PFSK-1 (cell line): ENCODE results near the gene PDE4B.

Experiments
- FOXP2 ChIP-seq: optimal IDR thresholded peaks from 2 replicates; pipeline ENCODE3; 2011; ENCODE audit warnings: borderline replicate concordance, control low read depth, inconsistent platforms; ENCODE audit not compliant: insufficient read depth; ENCODE audit errors: extremely low read length, extremely low read depth
- POLR2AphosphoS5 ChIP-seq: IDR thresholded peaks from 2 replicates; pipeline ENCODE4 v1.6.1; 2012; ENCODE audit warnings: low read depth, mild to moderate bottlenecking, control low read depth, low read length, moderate library complexity
- SIN3A ChIP-seq: IDR thresholded peaks from 2 replicates; pipeline ENCODE4 v1.6.1; 2012; ENCODE audit warnings: mild to moderate bottlenecking, low read length, moderate library complexity, borderline replicate concordance; ENCODE audit not compliant: insufficient read depth
- TAF1 ChIP-seq: IDR thresholded peaks from 2 replicates; pipeline ENCODE4 v1.6.1; 2012; ENCODE audit warnings: low read length, control low read depth, borderline replicate concordance; ENCODE audit not compliant: insufficient read depth
- TF ChIP-seq, protein P1 (sequence below), 2 experiments: IDR thresholded peaks; 2 replicates each; pipeline versions ENCODE4 v1.6.1 to v1.8.0; 2011 to 2012; ENCODE audit warnings: low read depth in 2 of 2, low read length in 2 of 2, control low read depth in 1 of 2, inconsistent platforms in 1 of 2, mild to moderate bottlenecking in 1 of 2, moderate library complexity in 1 of 2; ENCODE audit not compliant: insufficient read depth in 1 of 2

DNA sequence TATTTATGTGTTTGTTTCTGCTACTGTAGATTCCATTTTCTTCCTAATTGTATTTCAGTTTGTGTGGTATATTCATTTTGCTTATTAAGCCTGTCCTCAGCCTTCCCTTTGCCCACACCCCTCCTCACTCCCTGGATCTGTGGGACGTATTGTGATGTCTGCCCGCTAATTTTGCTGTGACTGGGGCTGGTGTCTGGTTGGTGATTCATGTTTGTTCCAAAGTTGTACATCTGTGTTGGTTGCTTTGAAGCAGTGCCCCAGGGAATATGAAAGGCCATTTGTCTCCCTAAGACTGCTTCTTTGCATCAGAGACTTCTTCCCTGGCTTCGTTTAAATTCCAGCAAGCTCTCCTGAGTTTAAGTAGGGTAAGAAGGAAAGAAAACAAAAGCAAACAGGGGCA lies 451.7 kb downstream of the PDE4B start:
- TF ChIP-seq SIN3A = no peak
- TF ChIP-seq, protein P1, sequence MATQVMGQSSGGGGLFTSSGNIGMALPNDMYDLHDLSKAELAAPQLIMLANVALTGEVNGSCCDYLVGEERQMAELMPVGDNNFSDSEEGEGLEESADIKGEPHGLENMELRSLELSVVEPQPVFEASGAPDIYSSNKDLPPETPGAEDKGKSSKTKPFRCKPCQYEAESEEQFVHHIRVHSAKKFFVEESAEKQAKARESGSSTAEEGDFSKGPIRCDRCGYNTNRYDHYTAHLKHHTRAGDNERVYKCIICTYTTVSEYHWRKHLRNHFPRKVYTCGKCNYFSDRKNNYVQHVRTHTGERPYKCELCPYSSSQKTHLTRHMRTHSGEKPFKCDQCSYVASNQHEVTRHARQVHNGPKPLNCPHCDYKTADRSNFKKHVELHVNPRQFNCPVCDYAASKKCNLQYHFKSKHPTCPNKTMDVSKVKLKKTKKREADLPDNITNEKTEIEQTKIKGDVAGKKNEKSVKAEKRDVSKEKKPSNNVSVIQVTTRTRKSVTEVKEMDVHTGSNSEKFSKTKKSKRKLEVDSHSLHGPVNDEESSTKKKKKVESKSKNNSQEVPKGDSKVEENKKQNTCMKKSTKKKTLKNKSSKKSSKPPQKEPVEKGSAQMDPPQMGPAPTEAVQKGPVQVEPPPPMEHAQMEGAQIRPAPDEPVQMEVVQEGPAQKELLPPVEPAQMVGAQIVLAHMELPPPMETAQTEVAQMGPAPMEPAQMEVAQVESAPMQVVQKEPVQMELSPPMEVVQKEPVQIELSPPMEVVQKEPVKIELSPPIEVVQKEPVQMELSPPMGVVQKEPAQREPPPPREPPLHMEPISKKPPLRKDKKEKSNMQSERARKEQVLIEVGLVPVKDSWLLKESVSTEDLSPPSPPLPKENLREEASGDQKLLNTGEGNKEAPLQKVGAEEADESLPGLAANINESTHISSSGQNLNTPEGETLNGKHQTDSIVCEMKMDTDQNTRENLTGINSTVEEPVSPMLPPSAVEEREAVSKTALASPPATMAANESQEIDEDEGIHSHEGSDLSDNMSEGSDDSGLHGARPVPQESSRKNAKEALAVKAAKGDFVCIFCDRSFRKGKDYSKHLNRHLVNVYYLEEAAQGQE (IDR thresholded peaks at IDR 0.05; ENCODE audit: insufficient read depth in 1 of 2, low read depth in 2 of 2, low read length in 2 of 2) = no peak
- TF ChIP-seq POLR2AphosphoS5 = no peak
- no peak for TF ChIP-seq TAF1
- TF ChIP-seq FOXP2 = no peak
